ENCODE results near the gene RALGDS. TPM values are rescaled to one million over a fixed set of nuclear protein-coding genes. Genes with fewer than 3 reads are reported as not detected.

Gene RALGDS
- total RNA-seq, 1 experiment from 2014 or later, result 36.1 TPM

- Histone ChIP-seq H3K9me3 (ENCODE audit: control insufficient read depth in 1 of 2, insufficient read depth in 1 of 2, low read depth in 1 of 2, low read length in 2 of 2) (no peaks in the 10 kb centered on the region), H3K4me1 (ENCODE audit: control insufficient read depth in 1 of 2, insufficient read depth in 2 of 2, low read length in 2 of 2) (no peaks in the 10 kb centered on the region), H3K4me3 (replicated peaks in 1 of 2; ENCODE audit: low read depth in 1 of 2, low read length in 2 of 2) (no peak overlapping the region), H3K27me3 (ENCODE audit: insufficient read depth, low read length) (0 out of 2 replicates have a peak, but pooled peaks cover 3% of the 10 kb centered on the region), H2AFZ (ENCODE audit: low read depth, low read length, poor library complexity, severe bottlenecking) (no peak overlapping the region), H3K9me2 (ENCODE audit: insufficient read depth) (no peaks in the 10 kb centered on the region), H3K27ac (ENCODE audit: low read depth, low read length) (no peak overlapping the region), H4K20me1 (ENCODE audit: insufficient read depth) (no peaks in the 10 kb centered on the region), H3K4me2 (ENCODE audit: low read length) (no peak overlapping the region), H3K36me3 (ENCODE audit: control insufficient read depth in 1 of 2, insufficient read depth in 2 of 2, low read length in 2 of 2) (no peaks in the 10 kb centered on the region), H3K79me2 (ENCODE audit: insufficient read depth, low read length) (no peaks in the 10 kb centered on the region), H3K9ac (ENCODE audit: low read length) (no peak overlapping the region)
- CTCF ChIA-PET, result no interaction called here
- ATAC-seq, result no peak
- TF ChIP-seq RAD21 (IDR thresholded peaks at IDR 0.05; ENCODE audit: low read depth) (no peak), ELF1 (IDR thresholded peaks at IDR 0.05; ENCODE audit: borderline replicate concordance, low read depth) (no peak), CBX3 (IDR thresholded peaks at IDR 0.05; ENCODE audit: low read depth) (no peak), CTCF (IDR thresholded peaks at IDR 0.05 in 2 of 3, conservative IDR thresholded peaks at IDR 0.05 in 1 of 3; ENCODE audit: borderline replicate concordance in 1 of 3, insufficient read depth in 1 of 3, low read depth in 2 of 3, low read length in 2 of 3) (no peak)
- BruUV-seq (replicated peaks), result no TSS peak
- RAD21 ChIA-PET (ENCODE audit: low non-redundant PET in 1 of 2, low total read pairs in 2 of 2, uncharacterized antibody in 2 of 2, unreplicated experiment in 2 of 2), result no interaction called here
- intact Hi-C loops (cut with micrococcal nuclease), result no loop called here
- POLR2A ChIA-PET, result no interaction called here
- no peak for DNase-seq (ENCODE audit: low read depth, low spot score)
These were observed 44.3 kb downstream of the RALGDS start for GRCh38 chr9:133076691-133077090.

- no peak overlapping the region for H3K4me2 ChIP-seq (ENCODE audit: low read length)
- no peaks in the 10 kb centered on the region for H3K79me2 ChIP-seq (ENCODE audit: insufficient read depth, low read length)
- ATAC-seq (no peak), DNase-seq (ENCODE audit: low read depth, low spot score) (no peak)
- no TSS peak for BruUV-seq (replicated peaks)
- H2AFZ ChIP-seq (ENCODE audit: low read depth, low read length, poor library complexity, severe bottlenecking), result no peak overlapping the region
- no peaks in the 10 kb centered on the region for H3K4me1 ChIP-seq (ENCODE audit: control insufficient read depth in 1 of 2, insufficient read depth in 2 of 2, low read length in 2 of 2)
- no peak overlapping the region for H3K9ac ChIP-seq (ENCODE audit: low read length)
- H3K9me2 ChIP-seq (ENCODE audit: insufficient read depth), result no peaks in the 10 kb centered on the region
- no peaks in the 10 kb centered on the region for H3K9me3 ChIP-seq (ENCODE audit: control insufficient read depth in 1 of 2, insufficient read depth in 1 of 2, low read depth in 1 of 2, low read length in 2 of 2)
- ChIA-PET POLR2A (no interaction called here), CTCF (interaction anchor here (2.8 kb wide), 1 partner anchor 68 kb away, joined by 7 read pairs; no protein-coding TSS in a partner anchor), RAD21 (ENCODE audit: low non-redundant PET in 1 of 2, low total read pairs in 2 of 2, uncharacterized antibody in 2 of 2, unreplicated experiment in 2 of 2) (no interaction called here)
- 0 out of 2 replicates have a peak, but pooled peaks cover 3% of the 10 kb centered on the region for H3K27me3 ChIP-seq (ENCODE audit: insufficient read depth, low read length)
- no peaks in the 10 kb centered on the region for H4K20me1 ChIP-seq (ENCODE audit: insufficient read depth)
- H3K4me3 ChIP-seq (replicated peaks in 1 of 2; ENCODE audit: low read depth in 1 of 2, low read length in 2 of 2), result no peak overlapping the region
- TF ChIP-seq CEBPB (IDR thresholded peaks at IDR 0.05; ENCODE audit: low read depth) (no peak), EZH2phosphoT487 (IDR thresholded peaks at IDR 0.05; ENCODE audit: borderline replicate concordance) (no peak), RAD21 (IDR thresholded peaks at IDR 0.05; ENCODE audit: low read depth) (no peak), ZNF274 (IDR thresholded peaks at IDR 0.05; ENCODE audit: low read depth, low read length) (no peak), TCF7L2 (IDR thresholded peaks at IDR 0.05; ENCODE audit: borderline replicate concordance, extremely low read depth, insufficient read depth, insufficient read length) (no peak), EZH2 (IDR thresholded peaks at IDR 0.05) (no peak), JUND (IDR thresholded peaks at IDR 0.05) (no peak), MAX (IDR thresholded peaks at IDR 0.05) (no peak), FOSL1 (IDR thresholded peaks at IDR 0.05; ENCODE audit: low read depth) (no peak)
- H3K27ac ChIP-seq (ENCODE audit: low read depth, low read length), result no peak overlapping the region
- intact Hi-C loops (cut with micrococcal nuclease), result no loop called here
- no peaks in the 10 kb centered on the region for H3K36me3 ChIP-seq (ENCODE audit: control insufficient read depth in 1 of 2, insufficient read depth in 2 of 2, low read length in 2 of 2)
These were observed 45.0 kb downstream of the RALGDS start for GRCh38 chr9:133075925-133076630.
